ENCODE data around the gene TGFBR1.

TGFBR1 gene

DNA sequence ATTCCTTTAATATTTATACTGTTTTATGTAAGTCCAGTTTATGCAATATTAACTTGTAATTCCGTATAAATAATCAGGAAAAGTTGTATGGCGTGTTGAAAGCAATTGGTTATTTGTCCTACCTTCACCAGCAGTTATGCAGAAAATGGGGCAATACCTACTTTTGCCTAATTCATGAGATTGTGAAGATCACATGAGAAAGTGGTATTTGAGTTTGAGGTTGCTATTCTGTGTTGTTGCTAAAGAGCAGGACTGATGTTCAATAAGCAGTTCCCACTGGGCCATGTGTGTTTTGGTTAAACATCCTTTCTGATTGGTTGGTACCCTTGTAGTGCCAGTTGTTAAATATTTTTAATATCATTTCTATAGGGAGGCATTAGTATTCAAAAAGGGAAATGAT lies 3.2 kb downstream of the TGFBR1 start:
- DNase-seq: no peak

DNA sequence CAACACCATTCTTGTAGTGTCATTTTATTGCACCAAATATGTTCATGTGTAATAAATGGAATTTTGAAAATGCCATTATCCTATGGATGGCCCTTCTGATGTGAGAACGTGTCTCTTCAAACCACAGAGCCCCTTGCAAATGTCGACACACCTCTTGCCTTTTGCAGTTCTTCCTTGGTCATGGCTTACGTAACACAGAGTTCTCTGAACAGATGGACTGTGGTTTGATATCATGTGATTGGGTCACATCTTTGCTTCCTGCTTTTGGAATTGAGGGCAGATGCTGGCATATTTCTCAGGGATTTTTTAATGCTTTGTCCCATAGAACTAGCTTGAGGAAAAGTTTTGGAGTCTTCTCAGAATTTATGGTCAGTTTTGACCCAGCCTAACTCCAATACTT lies 4.6 kb downstream of the TGFBR1 start:
- DNase-seq: no peak

DNA sequence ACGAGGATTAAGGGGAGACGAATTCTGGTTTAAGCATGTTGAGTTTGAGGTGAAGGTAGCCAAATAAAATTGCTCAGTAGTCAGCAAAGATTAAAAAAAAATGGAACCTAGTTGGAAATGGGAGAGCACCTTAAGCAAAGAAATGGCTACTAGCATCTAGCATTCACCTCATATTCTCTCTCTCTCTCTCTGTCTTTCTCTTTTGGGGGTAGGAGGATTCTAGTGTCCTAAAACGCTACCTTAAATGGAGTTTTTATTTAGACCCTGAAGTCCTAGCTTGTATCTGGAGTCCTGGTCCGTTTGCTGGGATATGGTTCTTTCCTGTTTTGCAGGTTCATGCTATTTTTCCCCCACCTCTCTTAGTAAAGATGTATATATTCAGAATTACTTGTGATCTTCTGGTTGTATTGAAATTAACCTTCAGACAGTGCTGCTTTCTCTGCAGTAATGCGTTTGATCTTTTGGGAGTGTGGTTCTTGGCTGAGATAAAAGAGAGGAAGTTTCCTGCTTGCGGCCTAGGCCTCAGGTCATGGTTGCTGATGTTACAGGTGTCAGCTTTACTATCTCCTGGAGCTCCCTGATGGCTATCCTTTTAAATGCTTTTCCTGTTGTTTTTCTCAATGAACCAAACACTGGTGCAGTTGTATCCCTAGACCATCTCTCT lies 8.0 kb downstream of the TGFBR1 start:
- no peak for DNase-seq

DNA sequence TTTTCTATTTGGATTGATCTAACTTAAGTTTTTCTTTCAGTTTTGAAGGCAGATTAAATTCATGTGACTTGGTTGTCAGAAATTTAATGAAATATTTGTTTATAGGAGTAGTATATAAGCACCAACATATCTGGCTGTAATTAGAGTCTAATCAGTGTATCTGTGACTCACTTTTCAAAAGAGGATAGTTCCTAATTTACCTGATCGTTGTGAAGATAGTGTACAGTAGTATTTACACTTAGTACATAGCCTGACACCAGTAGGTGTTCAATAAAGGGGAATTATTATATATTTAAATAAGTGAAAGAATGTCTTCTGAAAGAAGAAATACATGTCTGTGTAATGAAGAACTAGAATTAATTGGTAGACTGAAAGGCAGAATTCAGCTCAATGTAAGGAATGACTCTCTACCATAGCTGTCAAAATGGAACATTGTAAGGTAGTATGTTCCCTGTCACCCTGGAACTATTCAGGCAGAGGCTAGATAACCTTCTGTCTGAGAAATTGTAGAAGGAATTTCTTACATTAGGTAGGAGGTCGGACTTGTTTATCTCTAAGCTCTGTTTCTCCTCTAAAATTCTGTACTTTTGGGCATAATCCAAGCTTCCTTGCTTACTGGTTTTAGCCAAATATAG lies 8.6 kb downstream of the TGFBR1 start:
- no peak for DNase-seq

DNA sequence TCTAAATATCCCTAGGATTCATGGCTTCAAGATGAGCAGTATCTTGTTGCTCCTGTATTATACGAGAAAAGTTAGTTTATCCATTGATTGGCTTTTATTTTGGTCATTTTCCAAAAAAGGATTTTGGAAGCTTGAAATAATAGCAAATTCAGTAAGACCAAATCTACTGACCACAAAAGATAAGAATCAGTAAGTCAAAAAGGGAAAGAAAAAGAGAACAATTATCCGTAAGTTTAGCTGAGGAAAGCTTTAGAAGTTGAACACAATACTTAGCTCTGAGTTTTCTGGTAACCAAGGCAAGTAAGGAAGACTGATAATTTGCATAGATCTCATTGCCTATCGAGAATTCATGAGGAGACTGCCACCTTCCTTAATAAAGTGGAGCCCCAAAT lies 9.1 kb downstream of the TGFBR1 start:
- no peak for DNase-seq

DNA sequence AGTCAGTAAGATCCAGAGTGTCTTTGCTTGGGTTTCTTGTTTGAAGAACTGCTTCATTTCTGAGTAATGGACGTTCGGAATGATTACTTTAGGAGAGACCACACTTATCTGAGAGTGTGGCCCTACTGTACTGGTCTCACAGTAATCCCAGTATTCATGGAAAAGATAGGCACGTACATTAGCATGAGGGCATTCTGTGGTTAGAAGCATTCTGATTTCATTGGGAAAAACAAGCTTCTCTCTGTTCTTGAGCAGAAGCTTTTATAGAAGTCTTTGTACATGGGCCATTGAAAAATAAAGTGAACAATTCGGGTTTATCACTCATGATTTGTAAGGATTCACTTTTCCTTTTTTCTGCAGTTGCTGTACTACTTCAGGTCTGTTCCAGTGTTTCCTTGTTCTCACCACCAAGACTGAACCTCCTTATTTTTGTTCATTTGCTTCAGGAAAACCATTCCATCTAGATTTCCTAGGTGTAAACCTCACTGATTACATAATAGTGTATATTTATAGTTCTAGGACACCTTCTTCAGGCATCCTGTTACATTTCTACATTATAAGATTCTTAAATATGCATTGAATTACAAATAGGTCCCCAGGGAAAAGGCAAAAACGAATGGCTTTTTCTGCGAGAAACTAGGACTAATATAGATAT lies 10.1 kb downstream of the TGFBR1 start:
- DNase-seq: no peak

DNA sequence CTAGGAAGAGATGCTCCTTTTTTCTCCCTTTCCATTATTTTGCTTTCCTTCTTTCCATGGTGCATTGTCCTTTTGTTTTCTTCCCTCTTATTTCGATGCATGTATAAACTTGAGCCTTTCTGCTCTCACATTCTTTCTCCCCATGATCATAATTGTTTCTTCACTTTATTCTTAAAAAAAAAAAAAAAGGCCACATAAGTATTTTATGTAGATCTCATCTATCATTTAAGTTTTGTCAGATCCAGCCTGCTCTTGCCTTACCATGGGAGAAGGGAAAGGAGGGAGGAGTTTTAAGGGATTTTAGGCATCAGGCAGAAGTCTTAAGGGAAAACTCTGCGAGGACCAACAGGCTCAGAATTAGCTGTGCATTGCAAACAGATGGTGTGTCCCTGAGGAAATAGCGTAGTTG lies 11.1 kb downstream of the TGFBR1 start:
- DNase-seq: no peak

DNA sequence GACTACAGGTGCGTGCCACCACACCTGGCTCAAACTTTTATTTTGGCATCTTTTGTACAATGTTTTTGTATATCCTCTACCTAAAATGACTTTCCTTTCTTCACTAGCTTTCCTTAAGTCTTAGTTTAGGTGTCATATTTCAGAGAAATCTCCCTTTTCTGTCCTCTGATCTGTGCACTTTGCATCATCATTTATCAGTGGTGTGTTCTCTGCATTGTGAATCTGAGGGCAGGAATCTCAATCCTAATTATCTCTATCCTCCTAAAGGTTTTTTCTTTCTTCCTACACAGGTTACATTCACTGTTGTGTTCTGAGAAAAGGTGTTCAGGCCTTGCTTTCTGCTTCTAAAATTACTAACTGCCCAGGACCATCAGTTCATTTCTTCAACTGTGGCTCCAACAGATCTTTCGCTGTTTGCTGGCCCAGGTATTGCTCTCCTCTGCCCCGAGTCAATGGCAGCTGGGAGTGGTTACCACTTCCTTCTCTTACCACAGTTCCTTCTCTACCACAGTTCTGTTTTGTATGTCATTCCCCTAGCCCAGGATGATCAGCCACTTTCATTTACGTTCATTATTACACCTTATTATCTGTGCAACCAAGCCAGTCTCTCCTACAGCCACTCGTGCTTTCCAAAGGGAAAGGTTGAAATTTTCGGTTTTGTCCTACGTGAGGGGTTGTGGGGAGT lies 14.0 kb downstream of the TGFBR1 start:
- peak; percentile 36 for DNase-seq

DNA sequence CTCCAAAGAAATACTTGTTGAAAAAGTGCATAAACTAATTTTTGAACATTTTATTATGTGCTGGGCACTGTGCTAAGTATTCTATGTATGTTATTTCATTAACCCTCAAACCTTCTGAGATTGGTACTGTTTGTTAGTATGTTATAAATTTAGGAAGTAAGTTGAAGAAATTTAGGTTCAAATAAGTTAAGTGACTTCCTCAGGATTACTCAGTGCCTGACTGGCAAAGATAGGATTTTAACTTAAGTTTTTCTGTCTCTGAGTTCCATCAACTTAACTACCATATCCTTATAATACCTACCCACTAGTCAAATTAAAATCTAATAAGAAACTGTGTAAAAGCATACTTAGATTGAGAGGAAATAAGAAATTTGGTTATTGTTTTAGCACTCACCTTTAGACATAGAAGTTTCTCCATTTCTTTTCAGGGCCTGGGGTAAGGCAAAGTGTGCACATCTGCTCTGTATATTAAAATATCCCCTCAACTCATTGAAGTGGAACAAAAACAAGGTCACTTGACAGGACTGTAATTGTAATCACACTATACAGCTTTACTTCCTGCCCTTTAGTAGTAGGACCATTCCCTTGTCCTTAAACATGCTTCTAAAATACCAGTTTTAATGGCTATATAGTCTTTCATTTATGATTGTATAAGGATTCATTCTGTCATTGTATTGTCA lies 15.2 kb downstream of the TGFBR1 start:
- DNase-seq: no peak

DNA sequence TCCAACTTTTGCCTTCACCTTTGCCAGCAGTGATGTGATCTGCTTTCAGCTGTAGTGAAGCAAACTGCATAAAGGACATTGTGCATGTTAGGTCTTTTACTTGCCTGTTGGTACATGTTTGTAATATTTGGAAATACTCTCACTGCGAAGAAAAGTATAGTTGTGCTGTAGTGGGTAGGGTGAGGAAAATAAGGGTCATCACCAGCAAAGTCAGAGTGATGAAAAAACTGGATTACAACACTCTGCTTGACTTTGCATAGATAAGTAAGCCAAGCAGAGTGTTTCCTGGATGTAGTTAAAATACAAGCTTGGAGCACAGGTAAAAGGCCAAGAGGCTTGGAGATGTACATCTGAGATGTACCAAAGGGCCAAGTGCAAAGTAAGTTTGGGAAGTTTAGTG lies 16.7 kb downstream of the TGFBR1 start:
- no peak for DNase-seq

DNA sequence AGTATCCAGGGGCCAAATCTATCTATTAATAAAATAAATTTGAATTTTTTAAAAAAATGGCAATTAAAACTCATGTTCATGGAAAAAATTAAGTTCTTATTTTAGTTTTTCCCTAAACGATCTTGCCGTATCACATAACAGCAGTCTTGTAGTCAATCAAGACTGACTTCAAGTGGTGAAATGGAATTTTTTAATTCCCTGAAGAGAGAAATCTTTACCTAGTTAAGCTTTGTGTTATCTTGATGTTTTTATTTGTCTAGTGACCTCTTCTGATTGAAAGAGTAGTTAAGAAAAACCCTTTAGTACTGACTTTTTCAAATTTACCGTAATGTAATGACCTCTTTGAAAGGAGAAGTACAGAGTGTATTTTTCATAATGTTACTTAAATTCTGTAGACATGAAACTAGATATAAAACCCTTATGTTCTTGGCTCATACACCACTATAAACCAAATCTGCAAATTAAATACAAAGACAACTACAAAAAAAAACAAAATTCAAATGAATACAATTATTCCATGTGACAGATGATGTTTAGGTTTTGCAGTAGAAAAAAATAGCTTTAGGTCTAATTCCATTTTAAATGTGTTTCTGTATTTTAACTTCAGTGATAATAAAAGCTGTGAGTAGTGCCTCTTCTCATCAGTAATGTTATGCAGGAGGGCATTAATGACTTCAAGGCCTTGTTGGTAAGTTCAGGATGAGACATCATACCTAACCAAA lies 19.8 kb downstream of the TGFBR1 start:
- DNase-seq: no peak

DNA sequence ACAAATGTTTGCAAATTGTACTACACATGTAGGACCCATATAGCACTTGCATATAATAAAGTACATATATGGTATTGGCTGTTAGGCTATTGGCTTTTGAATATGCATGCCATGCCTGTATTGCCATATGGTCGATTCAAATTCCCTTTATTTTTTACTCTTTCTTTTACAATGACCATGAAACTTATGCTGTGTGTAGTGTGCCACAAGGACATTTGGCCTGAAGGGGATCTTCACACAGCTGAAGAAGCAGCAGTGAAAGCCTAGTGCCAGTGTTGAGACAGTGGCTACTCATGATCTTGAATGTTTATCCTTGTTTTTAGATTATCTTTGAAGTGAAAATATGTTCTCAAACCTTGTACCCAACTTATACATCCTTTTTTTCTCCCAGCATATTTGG lies 20.5 kb downstream of the TGFBR1 start:
- DNase-seq: no peak

DNA sequence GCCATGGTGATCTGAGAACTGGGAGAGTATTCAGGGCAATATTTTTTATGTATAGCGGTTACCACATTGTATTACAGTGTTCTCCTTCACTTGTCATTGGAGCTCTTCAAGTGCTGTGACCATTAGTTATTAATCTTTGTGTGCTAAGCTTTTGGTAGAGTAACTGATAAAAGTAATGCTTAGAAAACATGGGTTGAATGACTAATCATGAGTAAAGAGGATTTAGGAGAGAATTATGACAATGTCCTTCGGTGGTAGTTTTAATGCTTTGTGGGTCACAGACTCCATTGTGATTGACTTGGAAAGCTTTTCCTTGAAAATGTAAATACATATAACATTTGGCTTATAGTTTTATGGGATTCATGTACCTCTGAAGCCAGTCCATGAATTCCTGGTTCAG lies 21.4 kb downstream of the TGFBR1 start:
- no peak for DNase-seq

DNA sequence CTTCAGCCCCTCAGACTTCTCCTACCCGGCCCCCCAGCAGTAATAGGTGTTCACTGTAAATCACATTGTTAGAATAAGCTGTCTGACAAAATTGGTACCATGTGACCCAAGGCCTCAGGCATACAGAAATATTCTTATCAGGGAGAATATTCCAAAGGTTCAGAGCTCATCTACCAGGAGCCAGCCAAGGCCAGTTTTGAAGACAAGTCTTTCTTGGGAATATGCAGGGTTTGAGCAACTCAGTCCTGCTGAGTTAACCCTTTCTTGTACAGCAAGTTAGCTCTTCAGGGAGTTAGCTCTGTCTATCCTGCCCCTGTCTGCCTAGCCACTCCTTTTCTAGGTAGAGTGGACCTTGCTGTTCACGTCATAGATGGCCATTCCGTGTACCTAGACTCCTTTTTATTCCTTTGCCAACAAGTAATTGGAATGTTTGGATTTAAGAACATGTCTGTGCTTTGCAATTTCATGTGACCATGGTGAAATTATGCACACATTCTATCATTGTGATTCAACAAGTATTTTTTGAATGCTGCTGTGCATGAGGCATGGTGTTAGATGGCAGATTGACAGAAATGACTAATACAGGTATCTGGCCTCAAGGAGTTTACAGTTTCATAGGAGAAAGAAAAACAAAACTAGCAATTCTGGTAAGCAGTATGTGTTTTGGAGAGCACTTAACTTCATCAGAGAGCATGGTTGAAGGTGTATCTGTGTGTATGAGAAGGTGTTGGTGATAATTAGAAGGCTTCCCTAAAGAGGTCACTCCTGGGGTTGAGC lies 22.6 kb downstream of the TGFBR1 start:
- DNase-seq: no peak

DNA sequence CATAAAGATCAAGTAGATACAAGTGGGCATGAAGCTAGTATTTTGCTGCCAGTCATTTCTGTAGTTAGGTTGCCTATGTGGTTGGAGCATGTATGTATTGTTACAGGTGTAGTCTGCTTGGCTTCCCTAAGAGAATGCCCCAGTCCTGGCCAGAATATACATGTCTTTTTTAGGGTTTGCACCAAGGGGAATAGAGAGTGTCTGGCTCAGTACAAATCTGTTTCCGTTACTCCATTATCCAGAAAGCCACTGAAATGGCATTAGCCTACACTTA lies 23.2 kb downstream of the TGFBR1 start:
- DNase-seq: no peak

DNA sequence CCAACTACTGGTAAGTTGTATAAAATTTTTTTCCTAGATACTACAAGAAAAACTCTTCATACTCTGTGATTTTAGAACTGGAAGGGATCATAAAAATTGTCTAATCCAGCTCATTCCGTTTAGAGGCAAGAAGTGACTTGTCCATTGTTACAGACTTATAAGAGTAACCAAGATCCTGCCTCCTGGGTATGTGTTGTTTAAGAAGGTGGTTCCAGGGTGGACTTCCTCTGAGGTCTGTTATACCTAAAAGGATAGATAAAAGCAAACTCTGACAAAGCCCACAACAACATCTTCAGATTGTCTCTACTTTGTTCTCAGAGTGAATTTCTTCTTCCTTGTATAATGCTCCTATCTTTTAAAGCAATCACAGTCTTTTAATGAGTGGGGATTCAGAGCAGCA lies 24.2 kb downstream of the TGFBR1 start:
- no peak for DNase-seq

DNA sequence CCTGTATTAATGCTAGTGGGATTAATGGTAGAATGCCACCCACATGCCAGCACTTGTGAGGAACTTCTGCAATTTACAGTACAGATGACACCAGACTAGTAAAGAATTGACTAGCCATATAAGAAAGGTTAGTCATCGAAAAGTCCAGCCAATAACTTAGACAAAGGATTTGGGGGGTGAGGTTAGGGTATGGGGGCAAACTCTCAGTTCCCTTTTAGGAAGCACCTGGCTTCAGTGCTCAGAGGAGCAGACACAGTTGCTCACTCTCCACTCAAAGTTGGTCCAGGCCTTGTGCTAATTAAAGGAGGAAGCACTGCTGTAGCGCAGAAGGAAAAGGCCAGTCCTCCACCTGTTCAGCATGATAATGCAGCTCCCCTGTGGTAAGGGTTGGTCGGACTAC lies 25.2 kb downstream of the TGFBR1 start:
- DNase-seq: peak; percentile 14

DNA sequence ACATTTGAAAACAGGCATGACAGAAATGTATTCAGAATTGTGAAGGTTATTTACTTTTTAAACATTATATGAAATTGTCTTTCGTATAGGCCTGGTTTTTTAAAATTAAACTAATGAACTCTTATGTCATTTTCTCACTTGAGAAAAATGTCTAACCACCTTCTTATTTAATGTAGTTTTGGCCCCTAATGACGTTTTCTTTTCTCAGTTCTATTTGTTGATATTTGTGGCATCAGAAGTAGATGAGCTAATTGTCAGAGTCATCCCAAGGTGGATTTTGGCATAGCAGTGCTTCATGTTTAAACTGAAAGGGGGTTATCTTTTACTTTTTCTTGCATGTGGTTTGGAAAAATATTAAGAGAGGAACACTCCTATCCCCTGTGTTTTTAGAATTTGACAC lies 28.2 kb downstream of the TGFBR1 start:
- DNase-seq: no peak

DNA sequence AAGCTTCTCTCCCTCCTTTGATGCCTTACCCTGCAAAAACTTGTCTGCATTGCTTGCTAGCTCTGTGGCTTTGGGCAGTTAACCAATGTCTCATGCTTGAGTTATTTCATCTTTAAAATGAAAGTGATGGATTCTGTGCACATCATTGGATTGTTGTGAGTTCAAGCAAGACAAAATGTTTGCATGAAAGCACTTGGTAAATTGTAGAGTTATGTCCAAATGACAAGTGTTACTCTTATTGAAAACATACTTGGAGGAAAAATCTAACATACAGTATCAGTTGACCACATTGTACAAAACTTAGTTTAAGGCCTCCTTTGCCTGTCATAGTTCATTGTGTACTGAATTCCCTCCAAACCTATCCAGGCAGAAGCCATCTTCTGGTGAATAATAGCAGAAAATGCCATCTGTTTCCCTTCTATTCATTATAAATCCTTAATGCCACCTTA lies 30.0 kb downstream of the TGFBR1 start:
- no peak for DNase-seq

DNA sequence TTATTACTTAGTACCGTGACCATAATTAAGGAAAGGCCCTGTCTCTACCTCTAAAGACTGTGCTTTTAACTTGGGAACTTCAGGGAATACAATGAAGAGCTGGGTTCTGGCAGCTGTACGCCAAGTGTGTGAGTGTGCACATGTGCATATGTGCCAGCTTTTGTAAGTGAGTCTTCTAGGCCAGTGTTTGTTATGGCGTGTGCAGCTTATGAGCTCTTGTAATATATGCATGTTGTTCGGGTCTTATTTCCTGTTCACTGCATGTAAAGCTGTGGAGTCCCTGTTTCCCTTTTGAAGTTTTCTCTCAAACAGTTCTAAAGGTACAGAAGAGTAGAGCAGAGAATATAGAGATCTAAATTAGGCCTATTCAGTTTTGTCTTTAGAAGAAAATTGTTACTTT lies 30.5 kb downstream of the TGFBR1 start:
- no peak for DNase-seq

DNA sequence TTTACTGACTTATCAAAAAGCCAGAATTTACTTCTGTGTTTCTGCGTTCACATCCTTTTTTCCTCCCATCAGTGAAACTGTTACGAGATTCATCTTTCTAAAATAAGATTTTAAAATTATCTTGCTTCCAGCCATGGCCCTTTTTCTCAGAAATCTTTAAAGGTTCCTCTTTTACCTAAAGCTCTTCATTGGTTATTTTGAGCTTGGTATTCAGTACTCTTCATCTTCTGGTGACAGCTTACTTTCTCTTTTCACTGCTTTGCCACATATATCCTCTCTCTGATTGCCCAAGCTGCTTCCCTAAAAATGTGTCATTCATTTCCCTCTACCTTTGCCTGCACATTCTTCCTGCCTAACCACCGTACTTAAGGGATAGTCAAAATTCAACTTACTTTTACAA lies 32.3 kb downstream of the TGFBR1 start:
- DNase-seq: no peak

DNA sequence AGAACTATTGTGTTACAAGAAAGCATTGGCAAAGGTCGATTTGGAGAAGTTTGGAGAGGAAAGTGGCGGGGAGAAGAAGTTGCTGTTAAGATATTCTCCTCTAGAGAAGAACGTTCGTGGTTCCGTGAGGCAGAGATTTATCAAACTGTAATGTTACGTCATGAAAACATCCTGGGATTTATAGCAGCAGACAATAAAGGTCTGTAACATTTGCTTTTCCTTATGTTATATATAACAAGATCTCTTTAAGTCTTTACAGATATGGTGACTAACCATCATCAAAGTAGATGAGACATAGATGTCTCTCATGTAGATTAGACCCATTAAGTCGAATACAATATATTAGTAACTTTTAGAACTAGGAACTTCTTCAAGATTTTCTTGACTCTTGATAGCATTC lies 33.0 kb downstream of the TGFBR1 start:
- no peak for DNase-seq

Measured in activated naive CD4-positive, alpha-beta T cell treated with anti-CD3 and anti-CD28 coated beads, Interleukin-2, amount 50 U/mL, for 16 hours (primary cell).